ENCODE data around the gene SYNE1. TPM values are rescaled to one million over a fixed set of nuclear protein-coding genes. Genes with fewer than 3 reads are reported as not detected.

The SYNE1 gene
- total and polyA plus RNA-seq, 2 of the 8 experiments (the other 6 are each of a cell fraction or from before 2014, with no cell fraction given): 2.8 to 5.5 TPM

GRCh38 chr6:152313542-152314482 is 323.4 kb downstream of the SYNE1 start (continued):
- TF ChIP-seq CBX8 (IDR thresholded peaks at IDR 0.05; ENCODE audit: borderline replicate concordance, low read depth, low read length): no peak
- no peak for TF ChIP-seq BACH1 (IDR thresholded peaks at IDR 0.05; ENCODE audit: low read length)
- TF ChIP-seq MAFK (IDR thresholded peaks at IDR 0.05; ENCODE audit: low read depth, low read length): no peak
- no peak for TF ChIP-seq ZNF274 (IDR thresholded peaks at IDR 0.05; ENCODE audit: borderline replicate concordance, extremely low read depth, low read length)
- TF ChIP-seq RNF2 (IDR thresholded peaks at IDR 0.05; ENCODE audit: borderline replicate concordance, low read depth, low read length, missing control alignments, poor library complexity, severe bottlenecking): no peak
- no peak for TF ChIP-seq TAF1 (IDR thresholded peaks at IDR 0.05; ENCODE audit: low read depth, low read length)
- no peak for TF ChIP-seq PHF8 (conservative IDR thresholded peaks at IDR 0.05; ENCODE audit: low read depth, low read length)
- no peak for TF ChIP-seq BRCA1 (IDR thresholded peaks at IDR 0.05; ENCODE audit: low read depth, low read length)

All from H1 (cell line).